ENCODE data around the gene PILRB. TPM values are rescaled to one million over a fixed set of nuclear protein-coding genes. Genes with fewer than 3 reads are reported as not detected.

Gene PILRB
- total RNA-seq, 1 experiment from 2014 or later = 50.1 TPM

DNA sequence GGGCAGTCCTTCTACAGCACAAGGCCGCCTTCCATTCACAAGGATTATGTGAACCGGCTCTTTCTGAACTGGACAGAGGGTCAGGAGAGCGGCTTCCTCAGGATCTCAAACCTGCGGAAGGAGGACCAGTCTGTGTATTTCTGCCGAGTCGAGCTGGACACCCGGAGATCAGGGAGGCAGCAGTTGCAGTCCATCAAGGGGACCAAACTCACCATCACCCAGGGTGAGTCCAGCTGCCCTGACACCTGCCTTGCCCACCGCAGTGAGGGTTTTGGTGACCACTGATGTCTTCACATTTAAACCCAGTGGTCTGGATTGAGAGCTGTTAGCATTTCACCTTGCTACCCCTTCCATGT is 918 bp downstream of the PILRB start:
- Histone ChIP-seq H3K4me2 (ENCODE audit: insufficient read depth, insufficient read length, low read length) (no peak overlapping the region), H4K8ac (replicated peaks; ENCODE audit: insufficient read length, low read depth, low read length) (no peak overlapping the region), H4K91ac (ENCODE audit: insufficient read length, low read depth, low read length) (no peak overlapping the region), H3K23me2 (ENCODE audit: insufficient read length, low read depth, low read length, poor library complexity, severe bottlenecking) (no peaks in the 10 kb centered on the region), H3K56ac (ENCODE audit: insufficient read length, low read depth, low read length) (no peak overlapping the region), H2AK5ac (ENCODE audit: insufficient read length, low read length) (no peak overlapping the region), H2BK20ac (ENCODE audit: low read depth, low read length, poor library complexity, severe bottlenecking) (no peak overlapping the region), H2BK5ac (ENCODE audit: insufficient read length, low read length) (no peak overlapping the region), H3K27me3 (ENCODE audit: insufficient read depth, low read length) (no peaks in the 10 kb centered on the region), H3K4me1 (ENCODE audit: insufficient read depth, low read length) (no peaks in the 10 kb centered on the region), H3K18ac (ENCODE audit: insufficient read length, low read depth, low read length) (no peak overlapping the region), H3T11ph (ENCODE audit: low read length) (no peak overlapping the region), H3K79me2 (ENCODE audit: insufficient read depth, low read length) (no peaks in the 10 kb centered on the region), H3K9me3 (ENCODE audit: control insufficient read depth, low read depth, low read length) (no peaks in the 10 kb centered on the region), H3K9ac (ENCODE audit: extremely low read depth, insufficient read length, low read length) (no peak overlapping the region), H2BK15ac (ENCODE audit: low read depth, low read length) (no peak overlapping the region), H4K20me1 (ENCODE audit: control insufficient read depth, insufficient read depth, insufficient read length) (no peaks in the 10 kb centered on the region), H3K23ac (ENCODE audit: insufficient read length, low read depth, low read length) (no peak overlapping the region), H2AFZ (ENCODE audit: low read length) (no peak overlapping the region), H2BK12ac (ENCODE audit: insufficient read length, low read depth, low read length) (no peak overlapping the region), H3K27ac (ENCODE audit: insufficient read length, low read depth, low read length) (no peak overlapping the region), H3K4ac (ENCODE audit: low read depth, low read length) (no peak overlapping the region), H3K14ac (ENCODE audit: insufficient read depth, low read length) (no peak overlapping the region), H2BK120ac (ENCODE audit: low read depth, low read length, poor library complexity, severe bottlenecking) (no peak overlapping the region), H4K5ac (ENCODE audit: insufficient read length, low read depth, low read length) (no peak overlapping the region), H3K79me1 (ENCODE audit: insufficient read depth, low read depth, low read length, poor library complexity, severe bottlenecking) (no peaks in the 10 kb centered on the region)
- TF ChIP-seq, protein P1, sequence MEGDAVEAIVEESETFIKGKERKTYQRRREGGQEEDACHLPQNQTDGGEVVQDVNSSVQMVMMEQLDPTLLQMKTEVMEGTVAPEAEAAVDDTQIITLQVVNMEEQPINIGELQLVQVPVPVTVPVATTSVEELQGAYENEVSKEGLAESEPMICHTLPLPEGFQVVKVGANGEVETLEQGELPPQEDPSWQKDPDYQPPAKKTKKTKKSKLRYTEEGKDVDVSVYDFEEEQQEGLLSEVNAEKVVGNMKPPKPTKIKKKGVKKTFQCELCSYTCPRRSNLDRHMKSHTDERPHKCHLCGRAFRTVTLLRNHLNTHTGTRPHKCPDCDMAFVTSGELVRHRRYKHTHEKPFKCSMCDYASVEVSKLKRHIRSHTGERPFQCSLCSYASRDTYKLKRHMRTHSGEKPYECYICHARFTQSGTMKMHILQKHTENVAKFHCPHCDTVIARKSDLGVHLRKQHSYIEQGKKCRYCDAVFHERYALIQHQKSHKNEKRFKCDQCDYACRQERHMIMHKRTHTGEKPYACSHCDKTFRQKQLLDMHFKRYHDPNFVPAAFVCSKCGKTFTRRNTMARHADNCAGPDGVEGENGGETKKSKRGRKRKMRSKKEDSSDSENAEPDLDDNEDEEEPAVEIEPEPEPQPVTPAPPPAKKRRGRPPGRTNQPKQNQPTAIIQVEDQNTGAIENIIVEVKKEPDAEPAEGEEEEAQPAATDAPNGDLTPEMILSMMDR (conservative IDR thresholded peaks at IDR 0.05) = no peak
- no peak overlapping the region for H3K27ac Mint-ChIP-seq
- no peaks in the 10 kb centered on the region for H3K27me3 Mint-ChIP-seq (ENCODE audit: low read depth)
- H3K36me3 Mint-ChIP-seq (ENCODE audit: insufficient read depth in 1 of 3, low read depth in 3 of 3) = peaks cover 54 to 93% (median 78%) of the 10 kb centered on the region in 3 experiments
- H3K9me3 Mint-ChIP-seq = no peaks in the 10 kb centered on the region; a peak in 1 of 5 replicates
- H3K4me1 Mint-ChIP-seq = no peaks in the 10 kb centered on the region
- DNase-seq = no peak
- no CpG with 5 or more reads among the region's 8 CpGs for WGBS (ENCODE audit: extremely low coverage, insufficient read length, low lambda C conversion rate)
- H3K4me3 Mint-ChIP-seq = no peak overlapping the region

Data from H9 (cell line).